Stimulated activated naive CD4-positive, alpha-beta T cell treated with Interleukin-2 at 50 U/mL for 16 hours (primary cell): ENCODE measurements around the gene PLK4.
A peak's percentile ranks its signal among the peaks of the same experiment; 100 is the strongest.
"Not testable (repeated sequence)": the region's sequence is repeated elsewhere in the genome, so short reads cannot be mapped to it uniquely, and the experiment has no call there.

Experiments used
- DNase-seq: peaks from one replicate; lab custom pipeline; 2025; lab: John Stamatoyannopoulos, UW

The PLK4 gene

DNA sequence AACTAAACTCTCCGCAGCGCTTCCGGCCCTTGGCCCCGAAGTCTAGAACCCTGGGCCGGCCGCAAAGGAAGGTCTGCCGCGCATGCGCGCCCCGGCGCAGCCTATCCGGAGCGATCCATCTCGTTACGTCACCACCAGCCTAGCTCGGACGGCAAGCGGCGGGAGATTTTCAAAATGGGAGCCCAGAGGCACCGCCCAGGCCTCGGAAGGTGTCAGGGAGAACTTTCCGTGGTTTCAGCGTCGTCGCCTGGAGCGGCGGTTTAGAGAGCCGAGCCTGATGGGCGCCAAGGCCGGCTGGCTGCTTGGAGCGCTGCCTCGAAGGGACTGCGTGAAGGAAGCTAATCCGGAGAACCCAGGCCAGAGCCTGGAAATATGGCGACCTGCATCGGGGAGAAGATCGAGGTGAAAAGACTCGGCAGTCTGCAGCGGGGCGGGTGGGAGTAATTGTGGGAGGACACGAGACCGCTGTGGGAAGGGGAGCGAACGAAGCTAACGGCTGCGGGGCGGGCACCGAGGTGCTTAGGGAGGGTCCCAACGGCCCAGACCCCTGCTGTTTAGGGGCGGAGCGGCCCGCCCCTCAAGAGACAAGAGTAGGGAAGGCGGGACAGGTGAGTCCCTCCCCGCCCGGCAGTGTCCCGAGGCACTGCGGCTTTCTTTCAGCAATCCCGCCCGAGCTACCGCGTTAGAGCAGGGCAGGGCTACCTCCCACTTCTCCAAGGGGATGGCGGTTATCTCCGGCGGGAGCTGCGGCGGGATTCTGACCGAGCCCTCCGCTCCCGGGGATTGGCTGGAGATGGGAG is at the start of gene PLK4:
TSS of gene PLK4 (plus strand) at position 131 of the 800 bp plus-strand sequence. CDS start at position 373, 242 bp downstream.
- peak; percentile 91 for DNase-seq

GRCh38 chr4:127832585-127832984 is 48.1 kb upstream of the PLK4 start:
- DNase-seq: no peak

GRCh38 chr4:127843704-127844600 is 36.7 kb upstream of the PLK4 start:
- no peak for DNase-seq

DNA sequence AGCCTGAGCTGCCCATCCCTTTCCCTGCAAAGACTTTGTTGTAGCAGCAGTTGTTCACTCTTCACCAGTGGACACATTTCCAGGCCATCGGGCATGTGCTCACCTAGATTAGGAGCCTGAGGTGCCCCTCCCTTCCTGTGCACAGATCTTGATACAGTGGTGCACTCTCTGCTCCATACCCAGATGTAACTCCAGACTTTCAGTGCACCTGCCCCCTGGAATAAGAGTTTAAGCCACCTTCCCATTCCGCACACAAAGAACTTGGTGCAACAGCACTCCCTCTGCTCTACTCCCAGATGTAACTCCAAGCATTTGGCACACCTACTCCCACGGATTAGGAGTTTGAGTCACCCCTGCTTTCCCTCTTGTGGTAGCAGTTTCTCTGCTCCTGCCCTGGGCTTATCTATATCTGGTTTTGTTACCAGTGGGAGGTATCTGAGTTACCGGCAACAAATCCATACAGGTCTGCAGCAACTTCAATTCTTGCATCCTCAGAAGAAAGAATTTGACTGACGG is 36.0 kb upstream of the PLK4 start:
- no peak for DNase-seq

DNA sequence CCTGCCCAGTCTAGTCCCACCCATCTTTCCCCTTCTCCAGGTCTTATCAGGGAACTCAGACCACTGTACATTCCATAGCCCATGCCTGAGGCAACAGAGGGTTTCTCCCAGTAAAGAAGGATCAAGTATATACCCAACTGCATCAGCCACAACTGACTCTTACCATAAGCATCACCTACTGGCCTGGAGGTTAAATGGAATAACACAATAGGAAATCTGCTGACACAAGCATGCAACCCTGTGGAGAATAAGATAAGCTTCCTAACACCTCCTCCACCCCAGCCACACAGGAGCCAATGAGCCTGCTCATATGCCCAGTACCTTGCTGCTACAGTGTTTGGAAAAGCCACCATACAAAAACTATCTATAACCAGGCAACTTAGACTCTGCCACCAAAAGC is 34.6 kb upstream of the PLK4 start:
- no peak for DNase-seq

- DNase-seq: no peak
Measured at GRCh38 chr4:127846765-127847164, 33.9 kb upstream of the PLK4 start.

- no peak for DNase-seq
Measured at GRCh38 chr4:127849505-127850234, 31.0 kb upstream of the PLK4 start.

- no peak for DNase-seq
Measured at GRCh38 chr4:127852661-127853060, 28.0 kb upstream of the PLK4 start.

DNA sequence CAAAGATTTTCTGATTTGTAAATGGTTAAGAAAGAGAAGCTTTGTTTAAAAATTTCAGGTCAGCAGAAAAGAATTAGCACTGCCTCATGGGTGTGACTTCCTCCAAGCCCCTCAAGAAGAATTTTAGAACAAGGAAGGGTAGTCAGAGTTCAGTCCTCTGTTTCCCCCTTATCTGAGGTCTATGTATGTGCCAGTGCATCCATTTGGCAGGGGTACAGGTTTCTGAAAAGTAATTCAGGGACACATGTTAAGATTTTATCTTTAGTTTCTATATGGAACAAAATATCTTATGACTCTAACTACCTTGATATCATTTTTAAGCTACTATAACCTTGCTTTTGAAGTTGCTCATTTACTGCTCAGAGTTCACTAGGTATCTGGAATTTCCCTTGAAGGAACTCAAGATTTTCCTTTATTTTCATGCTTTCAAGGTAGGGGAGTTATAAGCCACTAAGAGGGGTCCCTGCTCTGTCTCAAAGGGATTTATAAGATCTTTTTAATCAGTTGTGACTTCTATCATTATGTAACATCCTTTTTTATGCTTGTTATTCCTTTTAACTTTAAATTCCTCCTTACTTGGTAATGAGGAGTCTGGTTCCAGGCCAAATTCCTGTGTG is 24.4 kb upstream of the PLK4 start:
- DNase-seq: no peak

- no peak for DNase-seq
Measured at GRCh38 chr4:127856813-127857447, 23.8 kb upstream of the PLK4 start.

GRCh38 chr4:127857641-127858040 is 23.1 kb upstream of the PLK4 start:
- DNase-seq: no peak

GRCh38 chr4:127868196-127868595 is 12.5 kb upstream of the PLK4 start:
- no peak for DNase-seq

GRCh38 chr4:127870281-127870680 is 10.4 kb upstream of the PLK4 start:
- DNase-seq: no peak

GRCh38 chr4:127870688-127871087 is 10.0 kb upstream of the PLK4 start:
- DNase-seq: no peak

GRCh38 chr4:127875791-127876190 is 4.9 kb upstream of the PLK4 start:
- DNase-seq: no peak

- DNase-seq: no peak
Measured at GRCh38 chr4:127881563-127881864, 821 bp downstream of the PLK4 start.

GRCh38 chr4:127888559-127888958 is 7.9 kb downstream of the PLK4 start:
- no peak for DNase-seq

GRCh38 chr4:127889903-127890302 is 9.2 kb downstream of the PLK4 start:
- no peak for DNase-seq

DNA sequence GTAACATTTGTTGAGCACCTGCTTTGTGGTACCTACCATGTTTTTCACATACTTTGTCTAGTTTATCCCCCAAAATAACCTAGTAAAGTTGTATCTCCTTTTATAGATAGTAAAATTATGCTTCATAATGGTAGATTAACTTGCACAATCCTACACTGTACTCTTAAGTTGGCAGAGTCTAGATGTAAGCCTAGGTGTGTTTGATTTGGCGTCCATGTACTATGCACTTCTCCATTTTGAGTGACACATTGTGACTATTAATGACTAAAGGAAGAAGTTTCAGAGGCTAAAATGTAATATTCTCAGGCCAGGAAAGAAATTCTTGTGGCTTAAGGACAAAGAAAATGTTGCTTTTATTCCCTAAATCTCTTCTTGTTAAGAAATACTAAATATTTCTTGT is 15.4 kb downstream of the PLK4 start:
- DNase-seq: no peak

- DNase-seq: no peak
Measured at GRCh38 chr4:127896528-127896927, 15.8 kb downstream of the PLK4 start.

- DNase-seq: not testable (repeated sequence)
Measured at GRCh38 chr4:127899682-127900081, 19.0 kb downstream of the PLK4 start.
